ENCODE data around the gene TMEM134. TPM values are rescaled to one million over a fixed set of nuclear protein-coding genes. Genes with fewer than 3 reads are reported as not detected.

TMEM134 gene
- total and polyA plus RNA-seq, 9 of the 15 experiments (the other 6 are each of a cell fraction or from before 2014, with no cell fraction given): 0.63 to 48.4 (median 10.7) TPM

- TF ChIP-seq, protein P1, sequence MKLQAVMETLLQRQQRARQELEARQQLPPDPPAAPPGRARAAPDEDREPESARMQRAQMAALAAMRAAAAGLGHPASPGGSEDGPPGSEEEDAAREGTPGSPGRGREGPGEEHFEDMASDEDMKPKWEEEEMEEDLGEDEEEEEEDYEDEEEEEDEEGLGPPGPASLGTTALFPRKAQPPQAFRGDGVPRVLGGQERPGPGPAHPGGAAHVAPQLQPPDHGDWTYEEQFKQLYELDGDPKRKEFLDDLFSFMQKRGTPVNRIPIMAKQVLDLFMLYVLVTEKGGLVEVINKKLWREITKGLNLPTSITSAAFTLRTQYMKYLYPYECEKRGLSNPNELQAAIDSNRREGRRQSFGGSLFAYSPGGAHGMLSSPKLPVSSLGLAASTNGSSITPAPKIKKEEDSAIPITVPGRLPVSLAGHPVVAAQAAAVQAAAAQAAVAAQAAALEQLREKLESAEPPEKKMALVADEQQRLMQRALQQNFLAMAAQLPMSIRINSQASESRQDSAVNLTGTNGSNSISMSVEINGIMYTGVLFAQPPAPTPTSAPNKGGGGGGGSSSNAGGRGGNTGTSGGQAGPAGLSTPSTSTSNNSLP (IDR thresholded peaks at IDR 0.05; ENCODE audit: borderline replicate concordance, low read depth, low read length): no peak
- TF ChIP-seq PHF20 (IDR thresholded peaks at IDR 0.05; ENCODE audit: partially characterized antibody): no peak
- no peak for TF ChIP-seq XRCC3 (IDR thresholded peaks at IDR 0.05)
- TF ChIP-seq HSF4 (CRISPR knock-in tag; IDR thresholded peaks at IDR 0.05; ENCODE audit: borderline replicate concordance): no peak
- TF ChIP-seq ETS2 (tag; IDR thresholded peaks at IDR 0.05; ENCODE audit: borderline replicate concordance, poor library complexity, severe bottlenecking): no peak
- no peak for TF ChIP-seq CBX8 (IDR thresholded peaks at IDR 0.05; ENCODE audit: borderline replicate concordance, extremely low read depth, low read depth, low read length, poor library complexity, severe bottlenecking)
- TF ChIP-seq ZNF830 (CRISPR knock-in tag; IDR thresholded peaks at IDR 0.05): peak; percentile 28; the same call in 1 of the 2 replicates
- peak; percentile 85 for TF ChIP-seq HCFC1 (IDR thresholded peaks at IDR 0.05; ENCODE audit: low read depth, low read length)
- TF ChIP-seq DDX20 (tag; IDR thresholded peaks at IDR 0.05; ENCODE audit: low read depth): no peak
- peak in 1 of 2 experiments; percentile 99; a peak in 2 of 4 replicates for TF ChIP-seq TEAD1 (CRISPR knock-in tag; IDR thresholded peaks at IDR 0.05)
- peak; percentile 7; the same call in 1 of the 2 replicates for TF ChIP-seq SMAD4 (CRISPR knock-in tag; conservative IDR thresholded peaks at IDR 0.05)
- no peak for TF ChIP-seq THAP12 (CRISPR knock-in tag; IDR thresholded peaks at IDR 0.05)
- TF ChIP-seq SAFB (IDR thresholded peaks at IDR 0.05; ENCODE audit: borderline replicate concordance, low read depth, low read length): no peak
- TF ChIP-seq SLC30A9 (CRISPR knock-in tag; IDR thresholded peaks at IDR 0.05): no peak
- TF ChIP-seq CTBP1 (IDR thresholded peaks at IDR 0.05; ENCODE audit: borderline replicate concordance): peak; percentile 65; the same call in 1 of the 2 replicates
- TF ChIP-seq MNT (conservative IDR thresholded peaks at IDR 0.05): peak in 1 of 2 experiments; percentile 45; a peak in 1 of 4 replicates
- TF ChIP-seq, protein P2, sequence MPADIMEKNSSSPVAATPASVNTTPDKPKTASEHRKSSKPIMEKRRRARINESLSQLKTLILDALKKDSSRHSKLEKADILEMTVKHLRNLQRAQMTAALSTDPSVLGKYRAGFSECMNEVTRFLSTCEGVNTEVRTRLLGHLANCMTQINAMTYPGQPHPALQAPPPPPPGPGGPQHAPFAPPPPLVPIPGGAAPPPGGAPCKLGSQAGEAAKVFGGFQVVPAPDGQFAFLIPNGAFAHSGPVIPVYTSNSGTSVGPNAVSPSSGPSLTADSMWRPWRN (IDR thresholded peaks at IDR 0.05; ENCODE audit: low read depth): no peak
Measured at GRCh38 chr11:67482827-67483798, 14.1 kb upstream of the TMEM134 start, which contains the start of gene AIP (continued).

Measured in K562 (cell line).